ENCODE data around the gene ZBTB47.

ZBTB47 gene

DNA sequence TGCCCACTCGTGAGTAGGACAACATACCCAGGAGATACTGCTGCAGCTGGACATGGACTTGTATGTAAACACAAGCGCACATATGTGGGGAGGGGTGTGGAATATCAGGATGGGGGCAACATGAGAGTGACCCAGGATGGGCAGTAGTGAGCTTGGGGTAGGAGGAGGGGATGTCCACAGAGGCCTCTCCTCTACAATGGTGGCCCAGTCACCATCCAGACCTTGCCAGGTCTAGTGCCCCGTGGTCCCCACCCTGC, 266 bp upstream of the ZBTB47 start:
- DNase-seq, result no peak

DNA sequence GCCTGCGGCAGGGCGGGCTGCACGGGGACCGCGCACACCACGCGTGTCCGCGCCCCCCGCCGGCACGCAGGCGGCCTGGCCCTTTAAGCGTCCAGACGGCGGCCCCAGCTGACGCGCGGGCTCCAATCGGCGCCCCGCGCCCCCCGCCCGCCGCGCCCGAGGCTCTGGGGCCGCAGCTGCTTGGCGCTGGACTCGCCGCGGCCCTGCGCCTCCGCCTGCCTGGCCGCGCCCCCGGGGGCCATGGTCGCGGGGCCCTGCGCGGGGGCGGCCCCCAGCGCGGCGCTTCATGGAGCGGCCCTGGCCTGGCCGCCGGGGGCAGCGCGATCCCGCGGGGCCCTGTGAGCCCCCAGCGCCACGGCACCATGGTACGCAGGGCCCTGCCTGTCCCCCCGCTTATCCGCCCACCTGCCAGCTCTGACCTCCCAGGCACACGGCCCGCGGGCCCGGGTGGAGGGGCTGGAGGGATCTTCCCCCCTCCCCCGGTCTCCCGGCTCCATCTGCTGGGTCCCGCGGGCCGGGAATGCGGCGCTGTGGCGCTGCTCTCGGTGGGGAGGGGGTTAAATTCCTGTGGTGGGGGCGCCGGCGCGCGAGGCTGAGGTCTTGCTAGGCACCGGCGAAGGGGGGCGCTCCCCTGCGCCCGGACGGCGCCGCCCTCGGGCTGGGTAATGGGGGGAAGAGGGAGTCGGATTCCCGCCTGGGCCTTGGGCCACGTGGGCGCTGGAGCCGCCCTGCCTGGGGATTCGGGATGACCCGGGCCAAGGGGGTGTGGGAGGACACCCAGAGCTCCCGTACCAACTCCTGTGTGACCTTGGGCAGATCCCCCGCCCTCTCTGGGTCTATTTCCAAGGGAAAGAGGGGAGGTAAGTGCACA, 1.1 kb downstream of the ZBTB47 start:
- peak; percentile 40 to 82 (median 66) for DNase-seq

DNA sequence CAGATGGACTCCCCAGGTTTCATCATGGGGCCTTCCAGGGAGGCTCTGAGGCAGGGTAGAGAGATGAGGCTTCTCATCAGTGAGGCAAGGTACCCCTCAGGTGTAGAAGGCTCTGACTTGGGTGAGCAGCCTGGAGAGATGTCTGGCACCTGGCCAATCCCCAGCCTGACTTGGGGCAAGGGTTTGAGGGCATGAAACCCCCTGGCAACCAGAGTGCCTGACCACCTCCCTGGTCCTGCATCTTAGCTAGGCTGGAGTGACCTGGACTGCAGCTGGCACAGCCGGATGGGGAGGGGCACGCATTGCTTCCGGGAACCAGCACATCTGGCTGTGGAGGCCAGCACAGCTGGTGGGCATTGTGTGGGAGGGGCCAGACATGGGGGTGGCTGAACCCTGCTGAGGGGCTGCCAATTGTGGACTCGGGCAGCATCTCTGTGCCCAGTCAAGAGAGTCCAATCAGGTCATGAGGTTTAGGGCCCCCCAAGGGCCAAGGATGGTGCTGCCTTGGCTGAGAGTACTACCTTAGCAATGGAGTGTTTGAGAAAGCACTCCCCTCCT, 1.9 kb downstream of the ZBTB47 start:
- DNase-seq, result no peak

DNA sequence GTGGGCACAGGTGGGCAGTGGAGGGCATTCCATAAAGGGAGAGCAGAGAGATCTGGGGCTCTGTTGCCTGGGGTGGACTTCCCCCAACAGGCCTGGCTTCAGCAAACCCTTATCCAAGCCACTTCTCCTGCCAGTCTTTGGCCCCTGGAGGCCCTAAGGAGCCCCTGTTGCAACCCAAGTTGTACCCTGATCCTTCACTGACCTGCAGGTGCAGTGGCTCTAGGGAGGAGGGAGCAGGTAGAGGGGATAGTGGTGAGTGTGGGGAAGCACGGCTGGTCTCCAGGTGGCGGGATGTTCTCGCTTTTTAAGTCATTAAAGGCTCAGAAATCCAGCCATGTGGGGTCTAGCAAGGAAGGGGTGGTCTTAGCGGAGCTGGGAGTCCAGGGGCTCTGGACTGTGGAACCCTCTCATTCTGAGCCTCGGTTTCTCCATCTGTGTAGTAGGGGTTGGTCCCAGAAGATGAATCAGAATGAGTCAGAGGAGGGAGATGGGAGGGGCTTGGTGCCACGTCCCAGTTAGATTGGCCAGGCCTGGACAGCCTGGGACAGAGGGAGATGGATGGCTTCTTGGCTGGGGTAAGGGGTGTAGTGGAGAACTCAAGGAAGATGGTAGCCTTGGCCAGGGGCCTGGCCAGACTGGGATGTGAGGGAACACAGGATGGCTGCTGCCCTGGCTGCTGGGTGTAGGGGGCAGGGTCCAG, 2.6 kb downstream of the ZBTB47 start:
- DNase-seq, result no peak

DNA sequence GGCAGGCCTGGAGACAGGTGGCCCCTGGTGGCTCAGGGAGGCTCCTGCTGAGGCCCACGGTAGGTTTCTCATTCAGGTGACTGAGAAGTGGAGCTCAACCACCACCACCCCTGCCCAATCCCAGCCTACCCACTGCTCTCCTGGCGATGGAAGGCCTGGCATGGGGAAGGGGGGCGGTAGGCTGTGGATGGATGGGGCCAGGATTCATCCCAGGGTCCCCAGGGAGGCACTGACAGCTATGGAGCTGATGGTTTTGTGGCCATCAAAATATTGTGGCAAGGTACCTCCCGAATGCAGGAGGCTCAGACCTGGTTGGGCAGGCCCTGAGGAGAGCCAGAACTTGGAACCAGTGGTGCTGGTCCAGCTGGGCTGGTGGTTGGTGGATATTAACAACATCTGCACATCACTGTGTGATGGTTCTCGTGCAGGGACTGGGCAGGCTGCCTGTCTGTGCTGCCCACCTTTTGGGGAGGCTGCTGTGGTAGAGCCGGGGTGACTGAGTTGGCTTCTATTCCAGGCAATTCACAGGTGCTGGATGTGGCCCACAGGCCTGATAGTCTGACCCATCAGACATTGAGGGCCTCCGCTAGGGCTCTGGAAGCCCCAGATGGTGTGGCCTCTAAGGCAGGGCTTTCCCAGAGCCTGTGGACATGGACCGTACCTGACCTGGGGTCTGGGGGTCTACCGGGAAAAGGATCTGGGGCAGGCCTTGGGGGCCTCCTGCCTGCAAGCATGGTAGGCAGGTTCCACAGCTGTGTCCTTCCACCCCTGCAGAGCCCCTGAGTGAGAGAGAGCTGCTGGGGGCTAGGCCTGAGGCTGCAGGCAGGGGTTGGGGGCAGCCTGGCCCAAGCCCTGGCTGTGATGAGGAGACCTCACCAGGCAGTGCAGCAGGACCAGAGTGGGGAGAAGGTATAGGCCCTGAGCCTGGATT, 3.4 kb downstream of the ZBTB47 start:
- DNase-seq, result no peak

DNA sequence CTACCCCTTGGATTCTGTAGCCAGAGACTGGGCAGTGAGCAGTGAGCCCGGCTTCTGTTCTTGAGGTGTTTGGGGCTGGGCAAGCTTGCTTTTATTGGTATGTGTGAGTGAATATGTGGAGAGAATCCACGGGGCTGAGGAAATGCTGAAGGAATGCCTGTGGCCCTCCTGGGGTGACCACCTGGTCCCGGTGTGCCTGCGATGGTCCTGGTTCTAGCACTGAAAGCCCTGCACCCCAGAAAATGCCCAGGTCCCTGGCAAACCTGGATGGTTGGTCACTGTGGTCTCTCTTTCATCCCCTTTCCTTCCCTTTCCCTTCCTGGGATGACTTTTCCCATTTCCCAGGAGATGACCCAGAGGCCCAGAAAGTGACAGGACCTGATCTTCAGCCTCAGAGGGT, 4.2 kb downstream of the ZBTB47 start:
- no peak for DNase-seq

DNA sequence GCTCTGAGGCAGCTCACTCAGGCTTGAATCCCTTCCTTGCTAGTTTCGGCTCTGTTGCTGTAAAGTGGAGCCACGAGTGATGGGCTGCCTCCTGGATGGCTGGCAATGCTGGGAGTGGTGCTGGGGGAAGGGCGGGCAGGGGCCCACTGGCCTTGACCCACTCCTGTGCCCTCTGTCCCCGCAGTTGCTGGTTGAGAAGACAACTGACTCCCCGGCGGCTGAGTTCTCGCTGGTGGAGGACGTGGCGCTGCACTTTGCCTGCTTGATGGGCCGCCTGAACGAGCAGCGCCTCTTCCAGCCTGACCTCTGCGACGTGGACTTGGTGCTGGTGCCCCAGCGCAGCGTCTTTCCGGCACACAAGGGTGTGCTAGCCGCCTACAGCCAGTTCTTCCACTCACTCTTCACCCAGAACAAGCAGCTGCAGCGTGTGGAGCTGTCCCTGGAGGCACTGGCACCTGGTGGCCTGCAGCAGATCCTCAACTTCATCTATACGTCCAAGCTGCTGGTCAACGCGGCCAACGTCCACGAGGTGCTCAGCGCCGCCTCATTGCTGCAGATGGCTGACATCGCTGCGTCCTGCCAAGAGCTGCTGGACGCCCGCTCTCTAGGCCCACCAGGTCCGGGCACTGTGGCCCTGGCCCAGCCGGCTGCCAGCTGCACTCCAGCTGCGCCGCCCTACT, 4.7 kb downstream of the ZBTB47 start:
- DNase-seq, result no peak

DNA sequence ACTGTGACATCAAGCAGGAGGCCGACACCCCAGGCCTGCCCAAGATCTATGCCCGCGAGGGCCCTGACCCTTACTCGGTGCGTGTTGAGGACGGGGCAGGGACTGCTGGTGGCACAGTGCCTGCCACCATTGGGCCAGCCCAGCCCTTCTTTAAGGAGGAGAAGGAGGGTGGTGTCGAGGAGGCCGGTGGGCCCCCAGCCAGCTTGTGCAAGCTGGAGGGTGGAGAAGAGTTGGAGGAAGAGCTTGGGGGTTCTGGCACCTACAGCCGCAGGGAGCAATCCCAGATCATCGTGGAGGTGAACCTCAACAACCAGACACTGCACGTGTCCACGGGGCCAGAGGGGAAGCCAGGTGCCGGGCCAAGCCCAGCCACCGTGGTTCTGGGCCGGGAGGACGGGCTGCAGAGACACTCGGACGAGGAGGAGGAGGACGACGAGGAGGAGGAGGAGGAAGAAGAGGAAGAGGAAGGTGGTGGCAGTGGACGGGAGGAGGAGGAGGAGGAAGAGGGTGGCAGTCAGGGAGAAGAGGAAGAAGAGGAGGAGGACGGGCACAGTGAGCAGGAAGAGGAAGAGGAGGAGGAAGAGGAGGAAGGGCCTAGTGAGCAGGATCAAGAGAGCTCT, 5.4 kb downstream of the ZBTB47 start:
- no peak for DNase-seq

DNA sequence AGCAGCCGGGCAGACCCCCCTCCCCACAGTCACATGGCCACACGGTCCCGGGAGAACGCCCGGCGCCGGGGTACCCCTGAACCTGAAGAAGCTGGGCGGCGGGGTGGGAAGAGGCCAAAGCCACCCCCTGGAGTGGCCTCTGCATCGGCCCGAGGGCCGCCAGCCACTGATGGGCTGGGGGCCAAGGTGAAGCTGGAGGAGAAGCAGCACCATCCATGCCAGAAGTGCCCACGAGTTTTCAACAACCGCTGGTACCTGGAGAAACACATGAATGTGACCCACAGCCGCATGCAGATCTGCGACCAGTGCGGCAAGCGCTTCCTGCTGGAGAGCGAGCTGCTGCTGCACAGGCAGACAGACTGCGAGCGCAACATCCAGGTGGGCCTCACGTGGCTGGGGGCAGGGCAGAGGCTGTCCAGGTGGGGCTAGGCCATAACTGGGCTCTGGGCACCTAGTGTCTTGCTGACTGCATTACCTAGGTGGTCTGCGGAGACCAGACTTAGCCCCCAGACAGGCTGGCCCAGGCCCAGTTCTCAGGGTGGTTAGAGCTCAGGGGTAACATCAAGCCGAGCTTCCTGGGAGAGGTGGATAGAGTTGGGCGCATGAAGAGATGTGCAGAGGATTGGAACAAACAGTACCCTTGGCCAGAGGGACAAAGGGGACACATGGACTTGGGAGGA, 6.1 kb downstream of the ZBTB47 start:
- DNase-seq, result no peak

DNA sequence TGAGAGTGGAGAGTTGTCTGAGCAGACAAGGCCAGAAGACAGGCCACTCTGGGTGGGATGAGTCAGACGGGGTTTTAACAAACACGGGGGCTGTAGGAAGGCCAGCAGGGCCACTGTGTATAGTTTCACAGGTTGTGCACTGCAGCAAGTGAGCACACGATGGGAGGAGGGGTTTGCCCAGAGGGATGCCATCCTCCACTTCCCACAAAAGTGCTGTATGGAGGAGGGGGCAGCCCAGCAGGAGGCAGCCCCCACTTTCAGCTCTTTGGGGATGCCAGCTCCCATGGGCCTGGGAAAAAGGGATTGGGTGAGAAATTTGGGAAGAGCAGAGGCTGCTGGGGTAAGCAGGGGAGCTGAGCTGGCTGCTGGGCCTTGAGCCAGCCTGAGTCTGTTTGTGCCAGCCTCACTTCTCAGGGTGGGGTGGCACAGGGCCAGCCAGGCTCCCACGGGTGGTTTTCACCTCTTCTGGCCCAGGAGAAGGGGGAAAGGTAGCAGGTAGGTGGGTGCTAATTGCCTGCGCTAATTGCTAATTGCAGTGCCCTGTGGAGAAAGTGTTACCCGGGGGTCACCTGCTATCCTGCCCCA, 6.7 kb downstream of the ZBTB47 start:
- no peak for DNase-seq

DNA sequence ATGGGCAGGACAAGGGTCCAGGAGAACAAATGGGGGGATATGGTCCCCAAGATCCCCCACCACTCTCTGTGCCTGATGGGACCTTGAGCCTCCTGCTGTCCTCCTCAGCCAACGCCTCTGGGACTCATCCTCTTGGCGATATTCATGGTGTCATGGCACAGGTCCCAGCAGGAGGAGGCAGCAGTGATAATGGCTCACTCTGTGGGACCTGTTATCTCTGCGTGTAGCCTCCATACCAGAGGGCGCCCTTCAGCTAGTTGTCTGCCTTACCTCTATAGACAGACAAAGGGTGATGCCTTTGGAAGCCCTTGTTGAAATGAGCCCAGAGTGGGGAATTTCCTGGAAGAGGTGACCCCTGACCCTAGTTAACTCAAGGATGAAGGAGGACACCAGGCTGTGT, 7.4 kb downstream of the ZBTB47 start:
- DNase-seq, result peak in 2 of 4 experiments; percentile 22 to 34

DNA sequence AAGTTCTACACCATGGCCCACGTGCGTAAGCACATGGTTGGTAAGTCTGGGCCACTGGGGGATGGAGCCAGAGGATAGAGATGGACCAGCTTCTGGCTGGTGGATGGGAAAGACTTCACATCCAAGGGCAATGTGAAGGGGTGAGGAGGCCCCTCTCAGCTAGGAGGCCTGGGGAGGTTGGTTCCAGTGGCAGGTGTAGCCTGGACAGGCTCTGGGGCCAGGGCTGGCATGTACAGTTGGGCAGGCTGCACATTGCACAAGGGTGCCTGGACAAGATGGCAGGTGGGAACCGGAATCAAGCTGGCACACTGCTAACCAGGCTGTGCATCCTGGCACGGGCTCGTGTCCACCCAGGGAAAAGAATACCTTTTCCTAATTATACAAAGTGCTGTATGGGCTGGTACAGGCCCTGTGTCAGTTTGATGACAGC, 8.1 kb downstream of the ZBTB47 start:
- DNase-seq, result no peak

DNA sequence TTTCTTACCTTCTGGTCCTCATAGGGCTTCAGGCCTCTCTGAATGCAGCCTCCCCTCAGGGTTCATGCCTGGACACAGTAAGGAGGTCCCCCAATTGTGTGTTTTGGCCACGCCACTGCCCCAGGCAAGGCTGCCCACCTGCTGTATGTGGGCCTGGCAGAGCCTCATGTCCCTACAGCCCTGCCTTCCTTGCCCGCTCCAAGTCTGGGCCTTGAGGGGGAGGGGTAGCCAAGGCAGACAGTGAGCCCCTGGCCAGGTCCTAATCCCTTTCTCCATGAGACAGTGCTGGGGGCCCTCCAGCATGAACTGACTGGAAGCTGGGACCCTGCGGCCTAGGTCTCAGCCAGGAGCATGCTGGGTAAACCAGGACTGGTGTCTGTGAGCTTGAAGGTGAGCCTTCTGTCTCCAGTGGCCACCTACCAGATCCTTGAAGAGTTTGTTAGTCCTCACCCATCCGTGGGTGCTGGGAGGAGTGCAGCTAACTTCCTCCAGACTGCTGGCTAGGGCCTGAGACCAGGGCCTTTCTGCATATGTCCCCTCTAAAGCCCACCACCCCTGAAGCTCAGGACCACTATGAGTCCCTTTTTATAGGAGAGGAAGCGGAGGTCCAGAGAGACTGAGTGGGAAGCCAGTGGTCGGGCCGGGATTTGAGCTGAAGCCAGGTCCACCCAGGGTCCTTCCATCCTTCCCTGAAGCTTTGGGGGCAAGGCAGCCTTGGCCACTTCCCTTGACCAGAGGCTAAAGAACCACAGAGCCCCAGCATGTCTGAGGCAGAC, 8.7 kb downstream of the ZBTB47 start:
- no peak for DNase-seq

DNA sequence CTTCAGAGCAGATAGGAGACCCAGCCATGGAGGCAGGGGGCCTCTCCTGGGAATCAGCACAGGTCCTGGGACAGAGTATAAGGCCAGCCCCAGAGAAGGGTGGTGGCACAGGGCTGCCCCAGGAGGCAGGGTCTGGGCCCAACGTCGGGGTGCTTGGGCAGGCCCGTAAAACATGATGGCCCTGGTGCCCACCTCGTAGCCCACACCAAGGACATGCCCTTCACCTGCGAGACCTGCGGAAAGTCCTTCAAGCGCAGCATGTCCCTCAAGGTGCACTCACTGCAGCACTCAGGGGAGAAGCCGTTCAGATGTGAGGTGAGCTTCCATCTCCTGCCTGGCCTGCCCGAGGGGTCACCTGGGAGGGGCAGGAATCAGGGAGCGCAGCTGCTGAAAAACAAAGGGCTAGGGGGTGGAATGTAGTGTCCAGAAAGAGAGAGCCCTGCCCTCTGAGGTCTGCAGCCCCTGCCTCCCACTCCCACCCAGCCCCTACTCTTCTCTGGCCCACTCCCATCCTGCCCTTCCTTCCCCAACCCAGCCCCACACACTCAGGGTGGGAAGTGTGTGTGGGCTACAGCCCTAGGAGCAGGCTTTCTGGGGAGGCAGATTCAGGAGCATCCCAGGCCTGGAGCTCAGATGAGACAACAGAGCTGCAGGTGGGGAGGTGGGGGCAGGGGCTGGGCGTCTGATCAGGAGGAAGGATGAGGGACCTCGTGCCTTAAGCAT, 9.5 kb downstream of the ZBTB47 start:
- DNase-seq, result no peak

DNA sequence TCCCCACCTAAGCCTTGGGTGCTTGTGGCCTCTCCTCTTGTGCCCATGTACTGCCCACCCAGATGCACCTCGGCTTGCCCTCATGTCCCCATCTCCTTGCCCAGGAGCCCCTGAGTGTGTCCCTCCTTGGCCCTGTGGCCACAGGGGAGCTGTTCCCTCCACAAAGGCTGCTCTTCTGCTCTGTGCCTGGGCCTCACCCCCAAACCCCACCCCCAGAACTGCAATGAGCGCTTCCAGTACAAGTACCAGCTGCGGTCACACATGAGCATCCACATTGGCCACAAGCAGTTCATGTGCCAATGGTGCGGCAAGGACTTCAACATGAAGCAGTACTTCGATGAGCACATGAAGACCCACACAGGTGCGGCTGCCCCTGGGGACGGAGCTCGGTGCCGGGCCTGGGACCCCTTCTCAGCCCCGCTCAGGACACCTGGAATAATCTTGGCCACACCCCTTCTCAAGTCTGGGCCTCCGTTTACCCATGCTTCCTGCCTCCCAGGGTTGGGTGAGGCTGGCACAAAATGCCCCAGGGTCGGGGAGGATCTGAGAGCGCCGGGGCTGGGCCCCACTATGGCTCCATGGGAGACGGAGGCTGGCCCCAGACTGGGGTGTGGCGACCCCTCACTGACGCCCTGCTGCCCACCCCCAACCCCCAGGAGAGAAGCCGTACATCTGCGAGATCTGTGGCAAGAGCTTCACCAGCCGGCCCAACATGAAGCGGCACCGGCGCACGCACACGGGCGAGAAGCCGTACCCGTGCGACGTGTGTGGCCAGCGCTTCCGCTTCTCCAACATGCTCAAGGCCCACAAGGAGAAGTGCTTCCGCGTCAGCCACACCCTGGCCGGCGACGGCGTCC, 10.3 kb downstream of the ZBTB47 start:
- DNase-seq, result peak in 2 of 4 experiments; percentile 31 to 44

DNA sequence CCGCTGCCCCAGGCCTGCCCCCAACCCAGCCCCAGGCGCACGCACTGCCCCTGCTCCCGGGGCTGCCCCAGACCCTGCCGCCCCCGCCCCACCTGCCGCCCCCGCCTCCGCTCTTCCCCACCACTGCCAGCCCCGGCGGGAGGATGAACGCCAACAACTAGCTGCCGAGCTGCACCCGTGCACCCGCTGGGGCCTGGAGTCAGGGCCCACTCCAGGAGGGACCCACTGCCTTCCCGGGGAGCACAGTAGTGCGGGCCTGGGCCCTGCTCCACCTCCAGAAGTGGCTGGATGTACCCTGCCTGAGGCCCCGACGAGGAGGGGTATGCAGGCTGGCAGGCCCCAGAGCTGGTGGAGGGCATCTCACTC, 10.9 kb downstream of the ZBTB47 start:
- DNase-seq, result no peak

DNA sequence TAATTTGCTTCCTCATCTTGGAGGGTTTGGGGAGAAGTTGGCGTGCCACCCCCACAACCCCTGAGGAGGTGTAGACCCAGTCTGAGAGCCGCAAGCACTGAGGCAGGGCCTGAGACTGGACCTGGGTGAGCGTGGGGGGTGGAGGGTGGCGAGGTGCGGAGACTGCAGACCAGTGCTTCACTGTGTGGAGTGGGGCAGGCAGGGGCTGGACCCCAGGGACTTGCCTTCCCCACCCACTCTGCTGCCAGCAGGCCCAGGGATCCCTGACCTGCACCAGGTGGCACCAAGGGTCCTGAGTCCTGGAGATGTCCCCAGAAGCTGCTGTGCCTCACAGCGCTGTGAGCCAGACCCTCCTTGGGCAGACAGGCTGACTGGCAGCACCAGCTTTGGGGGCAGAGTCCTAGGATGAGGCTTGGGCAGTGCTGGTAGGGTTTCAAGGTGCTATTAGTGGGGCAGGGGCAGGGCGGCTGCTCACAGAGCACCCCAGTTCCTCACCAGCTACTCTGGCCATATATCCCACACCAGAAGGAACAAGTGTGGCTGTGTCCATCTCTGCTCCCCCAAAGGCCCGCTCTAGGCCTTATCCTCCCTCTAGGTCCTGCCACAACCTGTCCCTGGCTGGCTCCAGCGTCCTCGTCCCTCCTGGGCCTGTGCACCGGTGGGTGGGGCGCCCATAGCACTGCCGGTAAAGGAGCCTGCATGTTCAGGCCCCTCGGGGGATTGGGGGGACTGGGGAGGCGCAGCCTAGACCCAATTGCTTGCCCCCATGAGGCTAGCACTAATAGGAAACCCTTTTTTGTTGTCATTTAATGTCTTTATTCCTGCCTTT, 11.8 kb downstream of the ZBTB47 start:
- DNase-seq, result no peak
